AG04450 (cell line): ENCODE data around the gene UGT1A10. TPM values are rescaled to one million over a fixed set of nuclear protein-coding genes. Genes with fewer than 3 reads are reported as not detected.
A peak's percentile ranks its signal among the peaks of the same experiment; 100 is the strongest.

ENCODE experiments used
- CTCF ChIA-PET: fragments of 300-600, 350-600 bp; formaldehyde crosslinking; extraction: SDS; loops from one replicate; lab custom pipeline; 2022; ENCODE audit warnings: antibody characterized with exemption, inconsistent platforms; lab: Charles Lee
- POLR2A ChIA-PET: fragments of 350-600 bp; formaldehyde crosslinking; extraction: SDS; loops from one replicate; lab custom pipeline; 2021; ENCODE audit warnings: antibody characterized with exemption, inconsistent platforms; lab: Yijun Ruan, JAX
- DNase-seq: peaks from one replicate; pipeline ENCODE4 v3.0.0-alpha.2; 2011; ENCODE audit warnings: low read depth, low spot score
- H3K27ac ChIP-seq: one replicate; pipeline ENCODE4 v1.5.1; 2012; ENCODE audit warnings: low read depth, low read length, control low read depth
- H3K27me3 ChIP-seq: one replicate; pipeline ENCODE4 v1.6.0; 2012; ENCODE audit warnings: low read length; ENCODE audit not compliant: control insufficient read depth, insufficient read depth
- H3K4me3 ChIP-seq: 2 replicates; pipeline ENCODE4 v1.5.1; 2011; ENCODE audit warnings: mild to moderate bottlenecking, low read depth, low read length, control low read depth
- H3K9me3 ChIP-seq: 2 replicates; pipeline ENCODE4 v1.5.1; 2012; ENCODE audit warnings: low read length; ENCODE audit not compliant: control insufficient read depth, insufficient read depth
- polyA plus RNA-seq: library from polyadenylated mRNA; depleted of rRNA; stranded (reverse); fragments of >200 nt; gene quantifications from 2 replicates; pipeline ENCODE4 v1.2.3, GENCODE V29; 2011
- TF ChIP-seq, protein P1 (sequence below): IDR thresholded peaks from 2 replicates; pipeline ENCODE4 v1.5.1; 2011; ENCODE audit warnings: low read depth, low read length, control low read depth, inconsistent platforms

The UGT1A10 gene
- polyA plus RNA-seq, 1 experiment = not detected

DNA sequence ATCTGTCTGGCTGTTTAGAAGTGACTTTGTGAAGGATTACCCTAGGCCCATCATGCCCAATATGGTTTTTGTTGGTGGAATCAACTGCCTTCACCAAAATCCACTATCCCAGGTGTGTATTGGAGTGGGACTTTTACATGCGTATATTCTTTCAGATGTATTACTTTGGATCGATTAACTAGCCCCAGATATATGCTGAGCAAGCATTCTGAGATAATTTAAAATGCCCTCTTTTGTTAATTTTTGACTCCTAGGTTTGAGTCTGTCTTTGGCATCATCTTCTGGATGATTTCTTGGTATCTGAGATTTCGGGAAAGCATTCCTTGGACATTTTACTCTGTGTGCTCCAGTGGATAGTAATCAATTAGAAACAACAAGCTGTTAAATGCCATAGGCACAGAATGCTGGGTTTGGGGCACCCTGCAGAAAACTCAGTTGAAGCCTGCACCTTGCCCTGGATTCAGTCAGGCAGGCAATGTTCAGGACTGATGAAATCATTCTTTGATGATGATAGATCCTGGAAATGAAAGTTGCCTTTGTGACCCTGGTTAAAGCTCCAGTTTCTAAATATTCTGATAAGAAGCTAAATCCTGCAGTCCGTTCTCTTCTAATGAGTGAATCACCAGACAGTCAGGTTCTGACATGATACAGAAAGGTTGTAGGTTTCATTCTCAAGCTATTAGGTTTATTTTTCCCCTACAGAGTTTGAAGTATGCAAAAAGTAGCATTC, 125.0 kb downstream of the UGT1A10 start:
- H3K9me3 ChIP-seq = peaks cover 2% of the 10 kb centered on the region; the same call in 1 of the 2 replicates
- no peak overlapping the region for H3K4me3 ChIP-seq
- H3K27ac ChIP-seq = no peak overlapping the region
- ChIA-PET POLR2A (interaction anchor here (0.6 kb wide), 1 partner anchor 50 kb away, joined by 3 read pairs; no protein-coding TSS in a partner anchor), CTCF (interaction anchor here (1.6 kb wide), 1 partner anchor 50 kb away, joined by 4 read pairs; no protein-coding TSS in a partner anchor)
- no peaks in the 10 kb centered on the region for H3K27me3 ChIP-seq
- TF ChIP-seq, protein P1, sequence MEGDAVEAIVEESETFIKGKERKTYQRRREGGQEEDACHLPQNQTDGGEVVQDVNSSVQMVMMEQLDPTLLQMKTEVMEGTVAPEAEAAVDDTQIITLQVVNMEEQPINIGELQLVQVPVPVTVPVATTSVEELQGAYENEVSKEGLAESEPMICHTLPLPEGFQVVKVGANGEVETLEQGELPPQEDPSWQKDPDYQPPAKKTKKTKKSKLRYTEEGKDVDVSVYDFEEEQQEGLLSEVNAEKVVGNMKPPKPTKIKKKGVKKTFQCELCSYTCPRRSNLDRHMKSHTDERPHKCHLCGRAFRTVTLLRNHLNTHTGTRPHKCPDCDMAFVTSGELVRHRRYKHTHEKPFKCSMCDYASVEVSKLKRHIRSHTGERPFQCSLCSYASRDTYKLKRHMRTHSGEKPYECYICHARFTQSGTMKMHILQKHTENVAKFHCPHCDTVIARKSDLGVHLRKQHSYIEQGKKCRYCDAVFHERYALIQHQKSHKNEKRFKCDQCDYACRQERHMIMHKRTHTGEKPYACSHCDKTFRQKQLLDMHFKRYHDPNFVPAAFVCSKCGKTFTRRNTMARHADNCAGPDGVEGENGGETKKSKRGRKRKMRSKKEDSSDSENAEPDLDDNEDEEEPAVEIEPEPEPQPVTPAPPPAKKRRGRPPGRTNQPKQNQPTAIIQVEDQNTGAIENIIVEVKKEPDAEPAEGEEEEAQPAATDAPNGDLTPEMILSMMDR = no peak
- DNase-seq = peak; percentile 1

DNA sequence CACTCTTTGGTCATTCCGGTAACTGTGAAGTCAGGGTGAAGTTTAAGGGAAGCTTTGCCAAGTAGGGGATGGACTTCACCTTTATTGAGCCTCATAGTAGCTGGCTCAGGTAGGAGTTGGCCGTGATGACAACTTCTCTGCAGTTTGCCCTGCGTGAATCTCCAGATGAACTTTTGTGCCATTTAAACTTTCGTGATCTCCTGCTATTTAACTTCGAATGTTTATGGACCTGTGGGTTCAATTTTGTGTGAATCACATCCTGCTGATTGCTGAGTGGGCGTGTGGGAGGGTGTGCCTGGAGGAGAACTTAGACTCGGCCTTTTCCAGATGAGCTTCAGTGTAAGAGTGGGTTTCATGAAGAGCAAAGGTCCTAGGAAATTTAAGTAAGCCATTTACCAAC, 128.0 kb downstream of the UGT1A10 start:
- DNase-seq = peak; percentile 42
- Histone ChIP-seq H3K27me3 (no peaks in the 10 kb centered on the region), H3K4me3 (no peak overlapping the region), H3K27ac (peak overlapping the region; percentile 75), H3K9me3 (peaks cover 3% of the 10 kb centered on the region; the same call in 1 of the 2 replicates)
- CTCF ChIA-PET = interaction anchor here (0.6 kb wide), 1 partner anchor 284 kb away, joined by 3 read pairs; no protein-coding TSS in a partner anchor
- TF ChIP-seq, protein P1 = no peak
- POLR2A ChIA-PET = no interaction called here

- no peaks in the 10 kb centered on the region for H3K27me3 ChIP-seq
- DNase-seq = no peak
- TF ChIP-seq, protein P1 = no peak
- H3K9me3 ChIP-seq = peaks cover 3% of the 10 kb centered on the region; the same call in 1 of the 2 replicates
- ChIA-PET POLR2A (no interaction called here), CTCF (no interaction called here)
- H3K27ac ChIP-seq = peak overlapping the region; percentile 75
- no peak overlapping the region for H3K4me3 ChIP-seq
Observed at GRCh38 chr2:233764761-233765160, 128.5 kb downstream of the UGT1A10 start.

DNA sequence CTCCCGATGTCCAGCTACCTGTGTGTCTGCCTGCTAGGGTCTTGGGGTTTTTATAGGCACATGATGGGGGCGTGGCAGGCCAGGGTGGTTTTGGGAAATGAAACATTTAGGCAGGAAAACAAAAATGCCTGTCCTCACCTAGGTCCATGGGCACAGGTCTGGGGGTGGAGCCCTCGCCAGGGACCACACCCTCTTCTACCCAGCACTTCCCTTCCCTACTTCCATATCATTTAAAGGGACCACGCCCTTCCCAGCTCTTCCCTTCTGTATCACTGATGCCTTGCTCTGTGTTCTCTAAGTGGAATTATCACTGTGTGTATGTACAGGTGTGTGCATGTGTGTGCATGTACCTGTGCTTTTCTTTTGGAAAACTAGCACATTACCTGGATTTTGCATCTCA, 130.2 kb downstream of the UGT1A10 start:
- CTCF ChIA-PET = no interaction called here

DNA sequence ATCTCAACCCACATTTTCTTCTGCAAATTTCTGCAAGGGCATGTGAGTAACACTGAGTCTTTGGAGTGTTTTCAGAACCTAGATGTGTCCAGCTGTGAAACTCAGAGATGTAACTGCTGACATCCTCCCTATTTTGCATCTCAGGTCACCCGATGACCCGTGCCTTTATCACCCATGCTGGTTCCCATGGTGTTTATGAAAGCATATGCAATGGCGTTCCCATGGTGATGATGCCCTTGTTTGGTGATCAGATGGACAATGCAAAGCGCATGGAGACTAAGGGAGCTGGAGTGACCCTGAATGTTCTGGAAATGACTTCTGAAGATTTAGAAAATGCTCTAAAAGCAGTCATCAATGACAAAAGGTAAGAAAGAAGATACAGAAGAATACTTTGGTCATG, 131.8 kb downstream of the UGT1A10 start:
- H3K27ac ChIP-seq = no peak overlapping the region
- ChIA-PET POLR2A (no interaction called here), CTCF (no interaction called here)
- no peak for DNase-seq
- no peaks in the 10 kb centered on the region for H3K27me3 ChIP-seq
- H3K4me3 ChIP-seq = no peak overlapping the region
- TF ChIP-seq, protein P1 = no peak
- peaks cover 3% of the 10 kb centered on the region; the same call in 1 of the 2 replicates for H3K9me3 ChIP-seq

More for the DNA sequence above, 130.2 kb downstream of the UGT1A10 start:
- no peak overlapping the region for H3K27ac ChIP-seq
- TF ChIP-seq, protein P1 = no peak
- H3K27me3 ChIP-seq = no peaks in the 10 kb centered on the region
- H3K9me3 ChIP-seq = peaks cover 3% of the 10 kb centered on the region; the same call in 1 of the 2 replicates
- POLR2A ChIA-PET = no interaction called here
- H3K4me3 ChIP-seq = no peak overlapping the region
- DNase-seq = no peak
